GM20431 (cell line): ENCODE data around the gene MAP4.

Experiments used
- in situ Hi-C: fragments of 300-500 bp; cut with MseI, MboI; formaldehyde crosslinking; loops from one replicate; pipeline ENCODE4 v1.15.0; 2020; ENCODE audit warnings: low sequenced_read_pairs; ENCODE audit not compliant: unreplicated experiment

Gene MAP4

DNA sequence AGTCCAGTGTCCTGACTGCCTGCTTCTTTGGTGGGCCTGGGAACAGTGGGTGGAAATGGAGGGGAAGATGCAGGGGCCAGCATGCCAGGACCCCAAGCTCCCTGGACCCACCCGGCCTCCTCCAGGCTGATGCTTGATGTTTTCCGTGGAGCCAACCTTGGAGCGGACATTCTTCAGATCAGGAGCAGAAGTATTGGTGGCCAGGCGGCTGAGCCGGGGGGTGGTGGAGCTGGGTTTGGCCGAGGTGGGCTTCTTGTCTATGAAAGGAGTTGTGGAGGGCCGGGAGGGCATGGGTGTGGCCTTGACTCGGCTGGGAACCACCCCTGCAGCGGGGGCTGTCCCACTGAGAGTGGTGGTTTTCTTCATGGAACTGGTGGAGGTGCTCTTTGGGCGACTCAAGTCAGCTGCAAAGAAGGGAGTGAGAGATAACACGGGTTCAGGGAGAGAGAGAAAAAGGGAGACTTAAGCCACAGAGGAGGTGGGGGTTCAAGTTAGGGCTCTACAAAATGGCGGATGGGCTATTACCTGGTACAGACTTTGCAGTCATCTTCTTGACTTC lies 145.4 kb downstream of the MAP4 start:
- in situ Hi-C loops: no loop called here

DNA sequence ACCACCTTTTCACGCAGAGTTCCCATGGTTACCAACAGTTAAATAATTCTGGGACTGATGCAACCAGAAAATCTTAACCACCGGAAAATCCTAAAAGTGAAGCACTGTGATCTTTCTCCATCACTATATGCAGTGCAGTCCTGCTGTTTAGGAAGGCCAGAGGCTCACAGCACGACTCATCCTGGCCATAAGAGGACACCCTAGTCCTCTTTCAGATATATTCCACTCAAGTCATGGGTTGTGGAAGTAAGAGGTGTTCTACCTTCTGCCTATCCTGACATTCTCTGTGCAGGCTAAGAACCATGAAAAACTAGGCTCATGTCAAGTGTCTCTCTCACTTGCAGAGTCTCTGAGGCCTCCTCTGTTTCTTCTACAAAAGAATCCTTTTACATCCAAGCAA lies 146.1 kb downstream of the MAP4 start:
- in situ Hi-C loops: no loop called here

DNA sequence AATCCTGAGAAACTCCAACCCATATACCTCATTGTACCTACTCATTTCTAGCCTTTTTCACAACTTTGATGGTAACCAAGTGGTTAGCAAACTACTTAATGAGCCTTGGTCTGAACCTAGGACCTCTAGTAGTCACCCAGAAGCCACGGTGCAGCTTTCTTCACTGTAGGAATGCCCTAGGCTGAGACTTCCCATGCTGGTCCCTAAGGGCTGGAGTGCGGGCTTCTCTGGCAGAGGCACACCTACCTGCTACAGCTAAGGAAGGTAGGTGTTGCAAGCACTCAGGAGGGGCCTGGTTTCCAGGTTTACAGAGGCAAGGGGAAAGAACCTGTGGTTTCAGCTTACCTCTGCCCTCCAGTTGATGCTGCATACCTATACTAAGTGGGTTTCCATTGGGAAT lies 147.9 kb downstream of the MAP4 start:
- in situ Hi-C loops: no loop called here

DNA sequence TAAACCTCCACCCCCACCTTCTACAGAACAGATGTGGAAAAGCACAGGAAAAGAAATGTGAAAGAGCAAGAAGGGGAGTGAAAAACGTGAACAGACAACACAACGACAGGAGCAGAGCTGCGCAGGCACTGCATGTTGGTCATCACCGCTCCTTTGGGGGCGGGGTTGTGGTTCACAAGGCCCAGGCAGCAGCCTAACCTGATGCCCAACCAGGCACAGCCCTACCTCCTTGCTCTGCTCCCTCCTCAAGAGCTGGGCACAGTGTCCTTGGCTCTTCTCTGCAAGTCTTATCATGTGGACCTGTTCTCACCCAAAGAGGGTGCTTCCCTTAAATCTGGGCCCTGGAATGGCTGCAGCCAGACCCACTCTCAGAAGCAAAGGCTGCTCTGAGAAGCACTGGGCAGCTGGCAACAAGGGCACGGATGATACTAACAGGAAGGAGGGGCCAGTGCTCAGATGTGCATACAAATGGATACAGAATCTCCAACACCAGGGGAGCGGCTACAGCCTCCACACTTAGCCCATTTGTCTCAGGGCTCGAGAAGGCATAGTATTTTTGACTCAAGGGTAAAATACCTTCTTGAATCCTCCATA lies 148.7 kb downstream of the MAP4 start:
- in situ Hi-C loops: no loop called here

DNA sequence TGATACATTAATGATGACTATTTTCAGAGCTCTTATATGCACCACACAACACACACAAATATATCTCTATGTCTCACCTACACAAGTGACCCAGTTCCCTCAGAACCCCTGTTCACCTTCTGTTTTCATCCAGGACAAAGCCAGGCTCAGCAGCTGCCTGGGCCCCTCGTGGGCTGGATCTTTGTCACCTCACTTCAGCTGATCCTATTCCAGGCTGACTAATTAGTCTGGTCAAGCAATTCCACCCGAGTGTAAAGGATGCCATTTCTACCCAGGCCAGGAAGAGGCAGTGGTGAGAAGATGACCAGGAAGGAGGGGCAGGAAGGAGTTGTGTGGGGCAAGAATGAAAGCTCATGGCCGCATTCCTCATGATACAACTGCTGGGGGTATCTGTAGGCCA lies 151.0 kb downstream of the MAP4 start:
- in situ Hi-C loops: no loop called here

DNA sequence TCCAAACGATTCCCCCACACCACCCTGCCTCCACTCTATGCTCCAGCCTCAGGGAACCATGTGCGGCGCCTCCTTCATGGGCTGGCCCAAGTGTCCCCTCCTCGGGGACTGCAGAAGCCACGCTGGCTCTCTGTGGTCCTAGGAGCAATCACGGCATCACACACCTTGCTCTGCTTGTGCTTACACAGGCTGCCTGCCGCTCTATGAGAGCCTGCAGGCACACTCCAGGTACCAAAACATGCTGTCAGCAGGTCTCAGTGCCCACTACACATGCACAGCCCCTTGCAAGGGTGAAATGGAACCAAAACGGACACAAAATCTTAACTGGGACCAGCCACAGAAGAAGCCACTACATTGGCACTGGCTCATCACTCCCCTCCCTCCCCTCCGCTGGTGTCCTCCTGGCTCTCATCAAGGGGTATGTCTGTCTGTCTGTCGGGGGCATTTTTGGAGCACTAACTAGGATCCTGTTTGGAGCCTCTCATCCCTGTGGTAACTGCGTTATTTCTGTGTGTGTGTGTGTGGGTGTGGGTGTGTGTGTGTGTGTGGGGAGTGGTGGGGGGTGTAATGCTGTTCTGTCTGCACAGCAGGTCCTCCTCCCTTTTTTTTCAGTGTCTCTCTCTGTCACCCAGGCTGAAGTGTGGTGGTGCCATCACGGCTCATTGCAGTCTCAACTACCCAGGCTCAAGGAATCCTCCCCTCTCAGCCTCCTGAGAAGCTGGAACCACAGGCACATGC lies 152.7 kb downstream of the MAP4 start:
- in situ Hi-C loops: no loop called here

DNA sequence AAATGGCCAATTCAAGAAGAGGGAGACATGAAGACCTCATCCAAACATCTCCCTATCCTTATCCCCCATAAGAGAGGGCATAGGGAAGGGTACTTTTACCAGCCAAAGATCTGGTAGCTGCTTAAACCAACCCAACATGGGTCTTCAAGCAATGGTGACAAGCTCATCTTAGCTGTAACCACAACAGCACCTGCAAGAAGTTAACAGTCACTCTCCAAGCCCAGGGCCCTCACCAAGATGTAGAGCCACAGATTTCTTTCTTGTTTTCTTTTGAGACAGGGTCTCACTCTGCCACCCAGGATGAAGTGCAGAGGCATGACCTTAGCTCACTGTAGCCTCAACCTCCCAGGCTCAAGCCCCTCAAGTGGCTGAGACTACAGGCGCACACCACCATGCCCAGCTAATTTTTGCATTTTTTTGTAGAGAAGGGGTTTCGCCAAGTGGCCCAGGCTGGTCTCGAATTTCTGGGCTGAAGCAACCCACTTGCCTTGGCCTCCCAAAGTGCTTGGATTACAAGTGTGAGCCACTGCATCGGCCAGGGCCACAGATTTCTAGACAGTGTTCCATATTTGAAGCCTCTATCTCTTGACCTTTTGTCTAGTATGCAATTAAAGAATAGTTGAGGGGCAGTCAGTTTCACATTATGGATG lies 156.1 kb downstream of the MAP4 start:
- in situ Hi-C loops: no loop called here

DNA sequence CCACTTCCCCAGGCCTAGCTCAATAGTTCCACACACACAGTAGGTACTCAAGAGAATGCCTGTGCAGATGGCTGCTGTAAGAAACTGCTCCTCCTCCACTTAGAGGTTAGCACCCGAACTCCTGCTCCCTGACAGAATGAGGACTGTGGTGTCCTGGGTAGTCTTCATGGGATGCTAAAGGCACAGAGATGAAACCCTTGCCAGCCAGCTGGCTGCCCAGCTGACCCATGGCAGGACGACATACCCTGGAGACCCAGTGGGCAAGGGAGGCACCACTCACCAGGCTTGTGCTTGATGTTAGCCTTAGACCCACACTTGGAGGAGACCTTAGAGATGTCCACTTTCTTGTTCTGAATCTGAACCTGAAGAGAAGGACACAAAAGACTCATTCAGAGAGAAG lies 159.1 kb downstream of the MAP4 start:
- in situ Hi-C loops: no loop called here

DNA sequence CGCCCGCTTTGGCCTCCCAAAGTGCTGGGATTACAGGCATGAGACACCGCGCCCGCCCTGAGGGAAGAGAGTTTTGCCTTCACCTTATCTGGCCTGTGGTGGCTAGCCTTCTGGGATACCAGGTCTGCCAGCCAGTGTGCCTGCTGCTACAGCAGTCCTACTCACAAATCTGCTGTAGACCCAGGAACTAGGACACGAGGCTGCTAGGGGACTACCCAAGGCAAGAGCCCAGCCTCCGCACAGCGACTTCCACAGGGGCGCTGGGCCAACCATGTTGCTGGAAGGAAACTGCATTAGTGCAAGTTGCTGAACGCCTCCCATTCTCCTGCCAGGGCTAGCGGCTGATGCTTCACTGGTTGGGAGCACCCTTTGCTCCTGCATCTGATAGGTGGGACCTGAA lies 159.5 kb downstream of the MAP4 start:
- in situ Hi-C loops: no loop called here

DNA sequence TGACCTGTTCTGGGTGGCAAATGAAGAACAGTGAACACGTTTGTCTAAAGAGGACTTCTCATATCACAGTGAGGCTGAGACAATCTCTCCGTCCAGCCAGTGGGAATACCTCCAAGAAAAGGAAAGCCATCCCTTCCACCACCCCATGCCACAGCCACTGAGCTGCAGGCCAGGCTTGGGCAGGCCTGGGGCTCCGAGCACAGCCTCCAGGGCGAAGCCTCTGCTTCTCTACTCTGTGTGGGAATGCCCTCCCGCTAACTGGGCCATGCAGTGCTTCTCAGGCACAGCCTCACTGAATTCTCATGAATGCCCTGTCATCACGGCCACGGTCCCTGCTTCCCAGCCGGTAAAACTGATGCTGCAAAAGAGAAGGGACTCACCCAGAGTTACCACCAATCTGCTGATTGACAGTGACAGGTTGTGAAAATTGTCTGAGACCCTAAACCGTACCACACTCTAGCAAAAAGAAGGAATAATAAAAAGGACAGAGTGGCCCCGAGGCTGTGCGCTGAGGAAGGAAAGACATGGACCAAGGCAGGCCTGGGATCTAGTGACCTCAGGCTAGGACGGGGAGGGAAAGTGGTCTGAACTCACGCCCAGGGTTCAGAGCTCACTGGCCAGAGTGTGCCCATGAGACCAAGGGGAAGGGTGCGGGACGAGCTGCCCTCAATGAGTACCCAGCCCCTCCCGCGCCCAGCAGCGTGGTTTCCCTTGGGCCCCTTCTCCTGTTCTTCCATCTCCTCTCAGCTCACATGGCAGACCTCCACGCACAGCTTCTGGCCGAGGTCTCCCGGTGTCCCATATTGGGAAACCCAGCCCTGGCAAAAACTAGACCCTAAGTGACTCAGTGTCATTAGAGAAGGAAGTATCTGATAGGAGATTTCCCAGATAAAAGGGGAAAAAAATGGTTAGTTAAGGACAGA lies 160.5 kb downstream of the MAP4 start:
- in situ Hi-C loops: no loop called here

DNA sequence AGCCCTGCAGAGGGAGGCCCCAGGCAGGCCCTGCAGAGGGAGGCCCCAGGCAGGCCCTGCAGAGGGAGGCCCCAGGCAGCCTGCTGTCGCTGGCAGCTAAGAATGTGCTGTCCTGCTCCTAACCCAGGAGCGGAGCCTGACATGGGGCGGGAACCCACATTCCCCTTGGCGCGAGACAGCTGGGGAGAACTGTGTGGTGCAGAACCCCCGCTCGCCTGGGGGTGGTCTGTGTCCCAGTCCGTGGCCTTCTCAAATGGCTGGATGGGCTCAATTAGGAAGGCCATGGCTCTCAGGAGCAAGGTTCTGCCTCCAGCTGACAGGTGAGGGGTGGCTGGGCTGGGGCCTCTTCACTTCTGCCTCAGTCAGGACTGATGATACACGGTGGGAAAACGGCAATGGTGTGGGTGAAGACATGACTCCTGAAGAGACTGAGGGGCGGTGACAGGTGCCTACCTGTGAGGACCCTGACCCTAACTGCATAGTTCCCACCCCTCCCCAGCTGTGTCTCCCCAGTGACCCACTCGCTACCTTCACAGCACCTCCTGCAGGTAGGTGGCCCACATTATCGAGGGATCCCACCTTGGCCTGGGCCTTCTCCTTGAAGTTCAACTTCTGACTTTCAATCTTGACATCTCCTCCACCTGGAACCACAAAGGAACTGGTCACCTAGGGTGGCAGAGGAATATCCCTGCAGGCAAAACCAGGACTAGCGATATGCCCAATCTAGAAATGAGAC lies 161.3 kb downstream of the MAP4 start:
- in situ Hi-C loops: no loop called here

DNA sequence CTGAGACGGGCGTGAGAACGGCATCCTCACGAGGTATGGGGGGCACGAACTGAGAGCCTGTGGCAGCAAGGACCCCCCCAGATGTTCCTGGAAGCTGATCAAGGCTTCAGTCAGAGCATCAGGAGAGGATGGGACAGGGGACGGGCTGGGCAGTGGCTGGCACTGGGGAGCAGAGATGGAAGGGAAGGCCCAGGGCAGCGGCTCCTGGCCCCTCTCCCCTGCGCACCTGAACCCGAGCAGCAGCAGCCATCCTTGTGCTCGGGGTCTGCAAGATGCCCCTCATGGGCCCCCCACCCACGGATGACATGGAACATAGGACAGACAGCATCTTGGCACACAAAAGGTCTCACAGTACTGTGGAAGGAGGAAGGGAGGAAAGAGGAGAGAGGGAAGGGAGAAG lies 161.9 kb downstream of the MAP4 start:
- in situ Hi-C loops: no loop called here

DNA sequence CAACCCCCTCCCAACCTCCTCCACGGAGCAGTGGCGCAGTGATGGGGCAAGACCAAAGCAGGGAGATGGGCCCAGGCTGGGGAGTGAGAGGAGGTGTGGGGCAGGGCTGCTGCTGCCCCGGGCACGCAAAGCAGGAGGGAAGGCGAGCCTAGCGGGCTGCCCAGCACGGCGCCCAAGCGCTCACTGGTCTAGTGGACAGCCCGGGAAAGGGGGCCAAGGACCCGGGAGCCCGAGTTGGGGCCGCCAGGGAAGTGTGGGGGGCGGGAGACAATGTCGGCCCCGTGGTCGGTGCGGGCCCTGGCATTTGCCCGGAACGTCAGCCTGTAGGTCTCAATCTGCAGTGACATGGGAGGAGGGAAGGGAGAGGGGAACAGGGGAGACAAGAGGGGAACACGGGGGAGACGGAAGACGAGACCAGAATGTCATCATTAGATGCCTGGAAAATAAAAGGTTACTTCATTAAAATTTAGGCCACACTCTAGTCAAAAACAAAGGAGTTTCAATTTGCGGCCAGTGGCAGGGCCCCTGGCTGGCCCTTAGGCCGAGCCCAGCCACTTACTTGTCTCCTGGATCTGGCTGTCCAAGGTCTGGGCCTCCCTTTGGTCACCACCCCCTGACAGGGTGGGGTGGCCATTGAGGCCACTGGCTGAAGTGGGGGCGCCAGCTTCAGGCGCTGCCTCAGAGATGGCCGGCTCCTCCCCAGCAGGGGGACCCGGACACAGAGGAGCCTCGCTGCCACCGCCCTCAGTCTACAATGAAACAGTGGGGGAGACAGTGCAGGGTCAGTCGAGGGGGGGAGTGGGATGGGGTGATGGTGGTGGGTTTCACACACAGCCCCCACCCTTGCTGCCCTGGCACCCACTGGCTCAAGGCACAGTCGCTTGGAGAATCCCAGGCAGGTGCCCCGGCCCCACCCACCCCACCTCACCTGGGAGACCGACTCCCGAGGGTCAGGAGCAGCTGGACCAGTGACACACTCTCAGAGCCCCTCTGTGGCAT lies 163.3 kb downstream of the MAP4 start:
- in situ Hi-C loops: no loop called here

DNA sequence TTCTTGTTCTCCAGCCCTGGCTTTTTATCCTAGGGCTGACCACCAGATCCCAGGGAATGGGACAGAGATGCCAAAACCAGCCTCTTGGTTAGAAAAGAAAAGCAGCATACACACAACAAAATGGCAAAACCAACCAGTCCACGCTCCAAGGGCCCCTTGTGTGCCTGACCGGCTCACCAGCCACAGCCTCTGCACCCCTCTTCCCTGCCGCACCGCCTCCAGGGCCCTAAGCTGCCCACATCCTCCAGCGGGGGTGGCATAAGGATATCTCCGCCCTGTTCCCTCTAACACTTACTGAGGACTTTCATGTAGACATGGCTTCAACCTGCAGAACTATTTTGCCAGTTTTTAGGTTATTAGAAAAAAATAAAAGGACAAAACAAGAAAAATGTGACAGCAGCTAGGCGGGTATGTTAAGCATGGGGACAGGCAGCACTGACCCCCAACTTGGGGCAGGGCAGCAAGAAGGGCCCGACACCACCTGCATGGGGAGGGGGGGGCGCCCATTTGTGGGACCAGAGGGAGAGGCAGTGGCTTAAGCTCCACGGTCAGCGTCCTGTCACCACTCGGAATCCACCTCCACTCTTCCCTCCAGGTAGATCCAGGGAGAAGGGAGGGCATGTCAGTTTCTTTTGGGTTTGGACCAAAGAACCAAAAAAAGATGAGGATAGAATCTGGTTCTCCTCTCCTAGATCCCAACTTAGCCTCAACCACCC lies 164.2 kb downstream of the MAP4 start:
- in situ Hi-C loops: no loop called here

DNA sequence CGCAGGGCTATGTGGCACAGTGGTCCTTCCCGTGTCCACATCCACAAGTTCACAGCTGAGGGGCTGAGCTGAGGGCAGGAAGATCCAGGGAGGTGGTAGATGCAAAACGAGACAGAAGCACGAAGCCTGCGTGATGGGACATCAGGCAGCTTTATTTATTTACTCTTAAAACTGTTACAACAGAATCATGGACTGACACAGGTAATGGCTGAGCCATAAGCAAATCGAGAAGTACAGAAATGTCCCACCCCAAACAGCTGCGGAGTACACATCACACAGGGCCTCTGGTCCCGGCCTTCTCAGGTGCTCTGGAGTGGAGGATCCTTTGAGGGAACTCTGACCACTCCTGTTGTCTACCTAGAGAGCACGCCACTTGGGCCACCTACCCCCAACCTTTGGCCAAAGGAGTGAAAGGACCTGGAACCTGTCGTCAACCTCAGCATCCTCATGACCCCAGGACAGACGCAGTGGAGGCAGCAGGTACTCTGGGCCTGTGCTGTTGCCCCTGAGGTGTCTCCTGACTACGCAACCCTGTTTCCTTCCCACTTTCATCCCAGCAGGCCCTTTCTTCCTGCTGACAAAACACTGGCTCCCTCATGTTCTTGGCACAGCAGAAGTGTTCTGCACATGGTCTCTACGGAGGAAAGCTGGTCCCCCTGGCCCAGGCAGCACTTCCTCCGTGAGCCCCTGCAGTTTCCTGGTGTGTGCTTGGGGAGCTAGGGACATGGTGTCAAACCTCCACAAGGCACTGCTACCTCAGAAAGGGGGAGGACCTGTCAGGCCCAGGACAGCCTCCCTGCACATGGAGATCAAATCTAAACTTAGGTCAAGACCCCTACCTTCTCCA lies 165.4 kb downstream of the MAP4 start:
- in situ Hi-C loops: no loop called here

DNA sequence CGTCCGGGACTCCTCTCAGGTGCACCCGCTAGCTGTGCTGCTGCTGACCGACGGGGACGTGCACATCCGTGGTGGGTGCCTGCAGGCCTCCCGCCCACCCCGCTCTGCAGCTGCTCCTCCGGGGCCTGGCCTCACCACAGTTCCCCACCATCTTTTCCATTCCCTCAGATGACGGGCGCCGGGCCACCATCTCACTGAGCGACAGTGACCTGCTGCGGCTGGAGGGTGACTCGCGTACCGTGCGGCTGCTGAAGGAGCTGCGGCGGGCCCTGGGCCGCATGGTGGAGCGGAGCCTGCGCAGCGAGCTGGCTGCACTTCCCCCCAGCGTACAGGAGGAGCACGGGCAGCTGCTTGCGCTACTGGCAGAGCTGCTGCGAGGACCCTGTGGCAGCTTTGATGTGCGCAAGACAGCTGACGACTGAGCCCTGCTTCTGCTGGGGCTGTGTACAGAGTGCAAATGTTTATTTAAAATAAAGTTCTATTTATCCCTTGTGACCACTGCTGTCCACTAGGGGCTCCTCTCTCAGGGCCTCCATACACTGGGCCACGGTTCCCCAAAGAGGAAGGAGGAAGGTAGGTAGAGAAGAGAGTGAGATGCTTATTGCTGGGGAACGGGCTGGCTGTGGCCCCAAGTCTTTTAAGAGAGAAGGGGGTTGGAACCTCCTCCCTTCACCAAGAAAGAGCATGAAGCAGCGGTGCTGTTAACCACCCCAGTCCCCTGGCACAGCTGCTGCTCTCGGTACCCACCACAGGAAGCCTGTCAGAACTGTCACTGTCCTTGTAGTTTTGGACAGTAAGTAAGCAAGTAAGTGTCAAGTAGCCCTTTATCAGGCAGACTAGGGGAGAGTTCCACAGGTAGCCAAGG lies 166.3 kb downstream of the MAP4 start:
- in situ Hi-C loops: loop anchor here (25.0 kb wide), 1 partner anchor 312 kb away; no protein-coding TSS in a partner anchor
